HCT116 (cell line): Measurements from ENCODE around the gene STYXL1.

Experiments
- CTCF ChIP-seq, 3 experiments: fragments of 200-600 bp in 1 of 3; sonication (generic) in 1 of 3; IDR thresholded peaks in 2 of 3; conservative IDR thresholded peaks in 1 of 3; 2 replicates each; pipeline ENCODE4 v1.5.1; 2012 to 2017; ENCODE audit warnings: low read depth in 2 of 3, low read length in 2 of 3, antibody characterized with exemption in 1 of 3, borderline replicate concordance in 1 of 3, control low read depth in 1 of 3, mild to moderate bottlenecking in 1 of 3, mixed read lengths in 1 of 3, mixed run types in 1 of 3, moderate library complexity in 1 of 3; ENCODE audit not compliant: insufficient read depth in 1 of 3
- POLR2AphosphoS5 ChIP-seq: IDR thresholded peaks from 2 replicates; pipeline ENCODE4 v1.6.1; 2011; ENCODE audit warnings: mild to moderate bottlenecking, low read depth, low read length, moderate library complexity

- no peak for TF ChIP-seq POLR2AphosphoS5
- no peak for TF ChIP-seq CTCF (IDR thresholded peaks at IDR 0.05 in 2 of 3, conservative IDR thresholded peaks at IDR 0.05 in 1 of 3; ENCODE audit: borderline replicate concordance in 1 of 3, insufficient read depth in 1 of 3, low read depth in 2 of 3, low read length in 2 of 3)
Measured at GRCh38 chr7:75980430-75981202, 67.2 kb downstream of the STYXL1 start.
